ENCODE data around the gene C1orf21.

The C1orf21 gene

GRCh38 chr1:184385865-184386311 lies 941 bp upstream of the C1orf21 start:
- peak overlapping the region; percentile 67 for H3K4me3 ChIP-seq (replicated peaks; ENCODE audit: low read depth, low read length)
- no peak for DNase-seq (ENCODE audit: low read depth)
- no peak for TF ChIP-seq CTCF (IDR thresholded peaks at IDR 0.05; ENCODE audit: low read length, missing control alignments)

- peak overlapping the region; percentile 67 for H3K4me3 ChIP-seq (replicated peaks; ENCODE audit: low read depth, low read length)
- no peak for DNase-seq (ENCODE audit: low read depth)
- TF ChIP-seq CTCF (IDR thresholded peaks at IDR 0.05; ENCODE audit: low read length, missing control alignments), result no peak
Measured at GRCh38 chr1:184387069-184387475, 243 bp downstream of the C1orf21 start.

GRCh38 chr1:184387476-184388318 lies 868 bp downstream of the C1orf21 start:
- peak; percentile 4 for TF ChIP-seq CTCF (IDR thresholded peaks at IDR 0.05; ENCODE audit: low read length, missing control alignments)
- peak overlapping the region; percentile 67 for H3K4me3 ChIP-seq (replicated peaks; ENCODE audit: low read depth, low read length)
- DNase-seq (ENCODE audit: low read depth), result peak; percentile 36

- TF ChIP-seq CTCF (IDR thresholded peaks at IDR 0.05; ENCODE audit: low read length, missing control alignments), result no peak
- peak overlapping the region; percentile 67 for H3K4me3 ChIP-seq (replicated peaks; ENCODE audit: low read depth, low read length)
- DNase-seq (ENCODE audit: low read depth), result peak; percentile 61
Measured at GRCh38 chr1:184388319-184388889, 1.6 kb downstream of the C1orf21 start.

- DNase-seq (ENCODE audit: low read depth), result no peak
- H3K4me3 ChIP-seq (replicated peaks; ENCODE audit: low read depth, low read length), result no peak overlapping the region
- no peak for TF ChIP-seq CTCF (IDR thresholded peaks at IDR 0.05; ENCODE audit: low read length, missing control alignments)
Measured at GRCh38 chr1:184388971-184389370, 2.1 kb downstream of the C1orf21 start.

- TF ChIP-seq CTCF (IDR thresholded peaks at IDR 0.05; ENCODE audit: low read length, missing control alignments), result no peak
- no peak overlapping the region for H3K4me3 ChIP-seq (replicated peaks; ENCODE audit: low read depth, low read length)
- DNase-seq (ENCODE audit: low read depth), result no peak
Measured at GRCh38 chr1:184389446-184389845, 2.6 kb downstream of the C1orf21 start.
